HCT116 (cell line): Measurements from ENCODE around the gene SIRT6. TPM values are rescaled to one million over a fixed set of nuclear protein-coding genes. Genes with fewer than 3 reads are reported as not detected.

Source experiments
- ATAC-seq: fragments of 200-7000 bp; cut with Tn5 transposase; 2 replicates; pipeline ENCODE4 v1.9.1; 2020; ENCODE audit warnings: mild to moderate bottlenecking, moderate library complexity
- BruUV-seq: library from RNA; stranded (reverse); fragments of 400-500 nt; replicated peaks from 2 replicates; lab custom pipeline; 2021; lab: Mats Ljungman, UMichigan
- CTCF ChIA-PET: fragments of 300-600 bp; sonication (Branson Sonifier 250); formaldehyde crosslinking; loops from one replicate; lab custom pipeline; 2021; ENCODE audit warnings: antibody characterized with exemption; lab: Charles Lee
- POLR2A ChIA-PET: fragments of 300-600, 350-600 bp; sonication (Branson Sonifier 250); formaldehyde crosslinking; loops from one replicate; lab custom pipeline; 2021; ENCODE audit warnings: antibody characterized with exemption; lab: Charles Lee
- RAD21 ChIA-PET, 2 experiments: fragments of 300-600 bp; sonication (Branson Sonifier 250); formaldehyde crosslinking; loops; one replicate each; lab custom pipeline; 2023; ENCODE audit warnings: low total read pairs in 2 of 2; ENCODE audit not compliant: uncharacterized antibody in 2 of 2, unreplicated experiment in 2 of 2, low non-redundant PET in 1 of 2; lab: Charles Lee
- DNase-seq: peaks from one replicate; pipeline ENCODE4 v3.0.0-alpha.2; 2010; ENCODE audit warnings: low read depth, low spot score
- H2AFZ ChIP-seq: fragments of 200-600 bp; shearing (Covaris generic), sonication (generic); 2 replicates; pipeline ENCODE4 v1.6.1; 2017; ENCODE audit warnings: low read depth, mixed run types, mixed read lengths, antibody characterized with exemption, low read length; ENCODE audit not compliant: poor library complexity, severe bottlenecking
- H3K27ac ChIP-seq: 2 replicates; pipeline ENCODE4 v1.5.1; 2012; ENCODE audit warnings: low read depth, low read length
- H3K27me3 ChIP-seq: fragments of 200-600 bp; sonication (generic); 2 replicates; pipeline ENCODE4 v1.6.1; 2016; ENCODE audit warnings: mixed run types, low read length, mixed read lengths; ENCODE audit not compliant: insufficient read depth
- H3K36me3 ChIP-seq, 2 experiments: fragments of 200-500 bp in 1 of 2; fragments of 200-600 bp in 1 of 2; sonication (Bioruptor generic) in 1 of 2; sonication (generic) in 1 of 2; 2 replicates each; pipeline versions ENCODE4 v1.5.1 to v1.6.1; 2014 to 2016; ENCODE audit warnings: low read length in 2 of 2, inconsistent platforms in 1 of 2, mixed read lengths in 1 of 2, mixed run types in 1 of 2; ENCODE audit not compliant: insufficient read depth in 2 of 2, control insufficient read depth in 1 of 2
- H3K4me1 ChIP-seq, 2 experiments: fragments of 200-600 bp in 1 of 2; sonication (generic) in 1 of 2; 2 replicates each; pipeline versions ENCODE4 v1.5.1 to v1.6.1; 2012 to 2017; ENCODE audit warnings: low read length in 2 of 2, inconsistent platforms in 1 of 2, mild to moderate bottlenecking in 1 of 2, mixed read lengths in 1 of 2, mixed run types in 1 of 2, moderate library complexity in 1 of 2; ENCODE audit not compliant: insufficient read depth in 2 of 2, control insufficient read depth in 1 of 2
- H3K4me2 ChIP-seq: fragments of 200-600 bp; sonication (generic); 2 replicates; pipeline ENCODE4 v1.6.1; 2017; ENCODE audit warnings: mixed run types, low read length, mixed read lengths
- H3K4me3 ChIP-seq, 2 experiments: fragments of 200-600 bp in 1 of 2; sonication (generic) in 1 of 2; replicated peaks in 1 of 2; 2 replicates each; pipeline ENCODE4 v1.5.1; 2011 to 2016; ENCODE audit warnings: low read length in 2 of 2, control low read depth in 1 of 2, low read depth in 1 of 2, mild to moderate bottlenecking in 1 of 2, mixed read lengths in 1 of 2, mixed run types in 1 of 2
- H3K79me2 ChIP-seq: fragments of 200-600 bp; sonication (generic); 2 replicates; pipeline ENCODE4 v1.6.1; 2017; ENCODE audit warnings: mild to moderate bottlenecking, mixed run types, low read length, moderate library complexity, mixed read lengths; ENCODE audit not compliant: insufficient read depth
- H3K9ac ChIP-seq: fragments of 200-600 bp; sonication (generic); 2 replicates; pipeline ENCODE4 v1.6.1; 2016; ENCODE audit warnings: low read length, mixed read lengths
- H3K9me2 ChIP-seq: fragments of 200-600 bp; sonication (generic), shearing (Covaris generic); 2 replicates; pipeline ENCODE4 v1.6.1; 2017; ENCODE audit warnings: mixed run types, mild to moderate bottlenecking, moderate library complexity; ENCODE audit not compliant: insufficient read depth
- H3K9me3 ChIP-seq, 2 experiments: fragments of 200-500 bp in 1 of 2; fragments of 200-600 bp in 1 of 2; sonication (Bioruptor generic) in 1 of 2; sonication (generic) in 1 of 2; 2 replicates each; pipeline ENCODE4 v1.6.1; 2014 to 2017; ENCODE audit warnings: low read length in 2 of 2, mixed read lengths in 2 of 2, inconsistent platforms in 1 of 2, low read depth in 1 of 2, mild to moderate bottlenecking in 1 of 2, mixed run types in 1 of 2, moderate library complexity in 1 of 2; ENCODE audit not compliant: control insufficient read depth in 1 of 2, insufficient read depth in 1 of 2
- H4K20me1 ChIP-seq: fragments of 200-600 bp; sonication (generic), shearing (Covaris generic); 2 replicates; pipeline ENCODE4 v1.6.1; 2017; ENCODE audit warnings: mixed run types, mild to moderate bottlenecking, moderate library complexity; ENCODE audit not compliant: insufficient read depth
- CBX3 ChIP-seq: IDR thresholded peaks from 2 replicates; pipeline ENCODE4 v1.6.1; 2012; ENCODE audit warnings: low read depth
- CEBPB ChIP-seq: IDR thresholded peaks from 2 replicates; pipeline ENCODE4 v1.6.1; 2012; ENCODE audit warnings: low read depth
- EGR1 ChIP-seq: IDR thresholded peaks from 2 replicates; pipeline ENCODE4 v1.6.1; 2012; ENCODE audit warnings: low read depth
- ELF1 ChIP-seq: IDR thresholded peaks from 2 replicates; pipeline ENCODE4 v1.6.1; 2012; ENCODE audit warnings: low read depth, borderline replicate concordance
- EZH2phosphoT487 ChIP-seq: fragments of 200-600 bp; IDR thresholded peaks from 2 replicates; pipeline ENCODE4 v1.6.1; 2018; ENCODE audit warnings: antibody characterized with exemption, borderline replicate concordance
- JUND ChIP-seq: IDR thresholded peaks from 2 replicates; pipeline ENCODE4 v1.6.1; 2012
- POLR2AphosphoS5 ChIP-seq: IDR thresholded peaks from 2 replicates; pipeline ENCODE4 v1.6.1; 2011; ENCODE audit warnings: mild to moderate bottlenecking, low read depth, low read length, moderate library complexity
- RAD21 ChIP-seq: IDR thresholded peaks from 2 replicates; pipeline ENCODE4 v1.6.1; 2012; ENCODE audit warnings: low read depth, mild to moderate bottlenecking
- REST ChIP-seq: IDR thresholded peaks from 2 replicates; pipeline ENCODE4 v1.6.1; 2012; ENCODE audit warnings: low read depth
- SIN3A ChIP-seq: IDR thresholded peaks from 2 replicates; pipeline ENCODE4 v1.6.1; 2012; ENCODE audit warnings: low read depth
- SP1 ChIP-seq: IDR thresholded peaks from 2 replicates; pipeline ENCODE4 v1.6.1; 2012; ENCODE audit warnings: low read depth
- SRF ChIP-seq: IDR thresholded peaks from 2 replicates; pipeline ENCODE4 v1.6.1; 2012; ENCODE audit warnings: low read depth
- YY1 ChIP-seq: IDR thresholded peaks from 2 replicates; pipeline ENCODE4 v1.6.1; 2011; ENCODE audit warnings: low read length, low read depth, moderate library complexity, mild to moderate bottlenecking; ENCODE audit not compliant: insufficient replicate concordance; ENCODE audit errors: extremely low read depth
- ZNF274 ChIP-seq: fragments of 200-500 bp; sonication (Bioruptor generic); IDR thresholded peaks from 2 replicates; pipeline ENCODE4 v1.6.1; 2014; ENCODE audit warnings: mild to moderate bottlenecking, low read depth, low read length, inconsistent platforms
- intact Hi-C: fragments of 100-400 bp; cut with micrococcal nuclease; formaldehyde crosslinking; loops from 2 replicates; pipeline ENCODE4 v1.10.0; 2022
- total RNA-seq: library from RNA; stranded (reverse); gene quantifications from one replicate; pipeline ENCODE4 v1.2.1, GENCODE V29; 2021; ENCODE audit not compliant: unreplicated experiment
- TF ChIP-seq, protein P1 (sequence below): IDR thresholded peaks from 2 replicates; pipeline ENCODE4 v1.6.1; 2012
- TF ChIP-seq, protein P2 (sequence below): IDR thresholded peaks from 2 replicates; pipeline ENCODE4 v1.6.1; 2012
- TF ChIP-seq, protein P3 (sequence below): IDR thresholded peaks from 2 replicates; pipeline ENCODE4 v1.6.1; 2011; ENCODE audit warnings: mild to moderate bottlenecking, low read length, moderate library complexity; ENCODE audit not compliant: insufficient replicate concordance; ENCODE audit errors: extremely low read depth

Gene SIRT6
- total RNA-seq, 1 experiment from 2014 or later, result 36.3 TPM

DNA sequence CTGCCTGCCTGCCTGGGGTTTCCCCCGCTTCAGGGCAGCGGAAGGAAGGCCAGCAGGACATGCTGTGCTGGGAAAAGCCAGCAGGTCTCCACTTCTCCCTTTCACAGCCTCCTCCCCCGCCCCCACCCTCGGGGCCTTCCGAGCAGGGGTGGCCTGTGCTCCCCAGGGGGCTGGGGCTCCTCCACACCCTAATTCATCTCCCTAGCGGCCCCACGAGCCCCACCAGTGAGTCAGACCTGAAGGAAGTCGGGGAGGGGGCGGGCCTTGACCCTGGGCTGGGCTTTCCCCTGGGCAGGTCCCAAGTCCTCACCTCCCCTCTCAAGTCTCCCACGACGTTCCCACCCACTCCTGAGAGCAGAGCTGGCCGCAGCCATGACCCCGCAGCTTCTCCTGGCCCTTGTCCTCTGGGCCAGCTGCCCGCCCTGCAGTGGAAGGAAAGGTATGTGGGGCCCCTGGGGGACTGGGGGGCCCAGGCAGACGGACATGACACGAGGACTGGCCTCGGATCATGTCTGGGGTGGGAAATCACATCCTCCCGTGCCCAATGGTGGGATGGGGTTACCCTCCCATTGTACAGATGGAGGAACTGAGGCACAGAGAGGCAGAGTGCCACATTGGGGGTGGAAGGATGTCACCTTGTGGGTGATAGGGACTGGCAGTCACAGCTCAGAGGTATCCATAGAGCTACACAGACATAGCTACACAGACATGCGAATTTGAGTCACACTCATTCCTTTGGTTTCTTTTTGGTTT is 47.0 kb upstream of the SIRT6 start, which contains the start of gene EBI3:
Gene EBI3, plus strand, starts transcription at position 345 of the 753 bp plus-strand sequence. Its CDS starts 28 bp downstream, at position 373.
- Histone ChIP-seq H3K79me2 (no peaks in the 10 kb centered on the region), H3K9me3 (no peaks in the 10 kb centered on the region), H3K27ac (no peak within 1 kb of the TSS), H3K9me2 (no peaks in the 10 kb centered on the region), H4K20me1 (no peaks in the 10 kb centered on the region), H3K4me2 (peak within 1 kb of the TSS; percentile 50), H3K36me3 (no peaks in the 10 kb centered on the region), H3K9ac (no peak within 1 kb of the TSS), H3K4me3 (no peak within 1 kb of the TSS), H2AFZ (no peak within 1 kb of the TSS), H3K4me1 (peaks cover 7 to 25% of the 10 kb centered on the region in 2 experiments; a peak in 3 of 4 replicates), H3K27me3 (no peaks in the 10 kb centered on the region)
- POLR2A ChIA-PET, result no interaction called here
- RAD21 ChIA-PET, result no interaction called here
- CTCF ChIA-PET, result no interaction called here
- peak; percentile 30 for ATAC-seq
- intact Hi-C loops, result no loop called here
- TF ChIP-seq ELF1, result no peak
- no peak for TF ChIP-seq EGR1
- TF ChIP-seq JUND, result no peak
- TF ChIP-seq SIN3A, result no peak
- no peak for TF ChIP-seq SRF
- no peak for TF ChIP-seq EZH2phosphoT487
- TF ChIP-seq CEBPB, result no peak
- TF ChIP-seq POLR2AphosphoS5, result no peak
- TF ChIP-seq RAD21, result no peak
- TF ChIP-seq YY1, result no peak
- no peak for TF ChIP-seq CBX3
- TF ChIP-seq, protein P1, sequence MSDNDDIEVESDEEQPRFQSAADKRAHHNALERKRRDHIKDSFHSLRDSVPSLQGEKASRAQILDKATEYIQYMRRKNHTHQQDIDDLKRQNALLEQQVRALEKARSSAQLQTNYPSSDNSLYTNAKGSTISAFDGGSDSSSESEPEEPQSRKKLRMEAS, result no peak
- no peak for TF ChIP-seq ZNF274
- TF ChIP-seq SP1, result no peak
- TF ChIP-seq, protein P2, sequence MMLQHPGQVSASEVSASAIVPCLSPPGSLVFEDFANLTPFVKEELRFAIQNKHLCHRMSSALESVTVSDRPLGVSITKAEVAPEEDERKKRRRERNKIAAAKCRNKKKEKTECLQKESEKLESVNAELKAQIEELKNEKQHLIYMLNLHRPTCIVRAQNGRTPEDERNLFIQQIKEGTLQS, result no peak
- TF ChIP-seq REST, result no peak
- TF ChIP-seq, protein P3, sequence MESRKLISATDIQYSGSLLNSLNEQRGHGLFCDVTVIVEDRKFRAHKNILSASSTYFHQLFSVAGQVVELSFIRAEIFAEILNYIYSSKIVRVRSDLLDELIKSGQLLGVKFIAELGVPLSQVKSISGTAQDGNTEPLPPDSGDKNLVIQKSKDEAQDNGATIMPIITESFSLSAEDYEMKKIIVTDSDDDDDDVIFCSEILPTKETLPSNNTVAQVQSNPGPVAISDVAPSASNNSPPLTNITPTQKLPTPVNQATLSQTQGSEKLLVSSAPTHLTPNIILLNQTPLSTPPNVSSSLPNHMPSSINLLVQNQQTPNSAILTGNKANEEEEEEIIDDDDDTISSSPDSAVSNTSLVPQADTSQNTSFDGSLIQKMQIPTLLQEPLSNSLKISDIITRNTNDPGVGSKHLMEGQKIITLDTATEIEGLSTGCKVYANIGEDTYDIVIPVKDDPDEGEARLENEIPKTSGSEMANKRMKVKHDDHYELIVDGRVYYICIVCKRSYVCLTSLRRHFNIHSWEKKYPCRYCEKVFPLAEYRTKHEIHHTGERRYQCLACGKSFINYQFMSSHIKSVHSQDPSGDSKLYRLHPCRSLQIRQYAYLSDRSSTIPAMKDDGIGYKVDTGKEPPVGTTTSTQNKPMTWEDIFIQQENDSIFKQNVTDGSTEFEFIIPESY, result no peak
- DNase-seq, result no peak
- no TSS peak for BruUV-seq
